KMS-11 (cell line): ENCODE results near the gene BARX2.

Source experiments
- H2AFZ ChIP-seq: fragments of 200-600 bp; sonication (generic); 2 replicates; pipeline ENCODE4 v1.6.1; 2016; ENCODE audit warnings: antibody characterized with exemption, mixed run types, low read depth
- H3K27ac ChIP-seq: fragments of 200-600 bp; sonication (generic); 2 replicates; pipeline ENCODE4 v1.6.1; 2016; ENCODE audit warnings: mild to moderate bottlenecking, mixed run types
- H3K27me3 ChIP-seq: fragments of 200-600 bp; sonication (generic); 2 replicates; pipeline ENCODE4 v1.6.1; 2017; ENCODE audit warnings: mild to moderate bottlenecking, low read depth, mixed run types, moderate library complexity; ENCODE audit not compliant: insufficient read depth
- H3K36me3 ChIP-seq: fragments of 200-600 bp; sonication (generic); 2 replicates; pipeline ENCODE4 v1.6.1; 2017; ENCODE audit warnings: mild to moderate bottlenecking, mixed run types; ENCODE audit not compliant: insufficient read depth
- H3K4me1 ChIP-seq: fragments of 200-600 bp; sonication (generic); 2 replicates; pipeline ENCODE4 v1.6.1; 2016; ENCODE audit warnings: mild to moderate bottlenecking, low read depth, mixed run types; ENCODE audit not compliant: poor library complexity, severe bottlenecking
- H3K4me2 ChIP-seq: fragments of 200-600 bp; sonication (generic); 2 replicates; pipeline ENCODE4 v1.7.0; 2016; ENCODE audit warnings: mild to moderate bottlenecking, mixed run types
- H3K4me3 ChIP-seq: fragments of 200-600 bp; sonication (generic); IDR thresholded peaks from 2 replicates; pipeline ENCODE4 v1.6.1; 2017; ENCODE audit warnings: low read depth, low read length, mixed read lengths; ENCODE audit not compliant: insufficient read depth
- H3K79me2 ChIP-seq: fragments of 200-600 bp; sonication (generic); 2 replicates; pipeline ENCODE4 v1.6.1; 2016; ENCODE audit warnings: low read depth, mixed run types; ENCODE audit not compliant: insufficient read depth
- H3K9ac ChIP-seq: fragments of 200-600 bp; sonication (generic); 2 replicates; pipeline ENCODE4 v1.6.1; 2016; ENCODE audit warnings: mild to moderate bottlenecking, mixed run types
- H4K20me1 ChIP-seq: fragments of 200-600 bp; sonication (generic); 2 replicates; pipeline ENCODE4 v1.6.1; 2016; ENCODE audit warnings: mild to moderate bottlenecking, mixed run types; ENCODE audit not compliant: insufficient read depth
- CTCF ChIP-seq: fragments of 200-600 bp; sonication (generic); conservative IDR thresholded peaks from 2 replicates; pipeline ENCODE4 v1.6.1; 2017; ENCODE audit warnings: low read depth, mild to moderate bottlenecking, antibody characterized with exemption, low read length, moderate library complexity, mixed read lengths

Gene BARX2

GRCh38 chr11:129458278-129458677 is 82.6 kb downstream of the BARX2 start:
- Histone ChIP-seq H2AFZ (no peak overlapping the region), H3K27me3 (no peaks in the 10 kb centered on the region), H3K4me1 (no peaks in the 10 kb centered on the region), H3K36me3 (no peaks in the 10 kb centered on the region), H3K79me2 (no peaks in the 10 kb centered on the region), H3K4me2 (no peak overlapping the region), H3K27ac (no peak overlapping the region), H3K9ac (no peak overlapping the region), H3K4me3 (no peak overlapping the region), H4K20me1 (no peaks in the 10 kb centered on the region)
- no peak for TF ChIP-seq CTCF

DNA sequence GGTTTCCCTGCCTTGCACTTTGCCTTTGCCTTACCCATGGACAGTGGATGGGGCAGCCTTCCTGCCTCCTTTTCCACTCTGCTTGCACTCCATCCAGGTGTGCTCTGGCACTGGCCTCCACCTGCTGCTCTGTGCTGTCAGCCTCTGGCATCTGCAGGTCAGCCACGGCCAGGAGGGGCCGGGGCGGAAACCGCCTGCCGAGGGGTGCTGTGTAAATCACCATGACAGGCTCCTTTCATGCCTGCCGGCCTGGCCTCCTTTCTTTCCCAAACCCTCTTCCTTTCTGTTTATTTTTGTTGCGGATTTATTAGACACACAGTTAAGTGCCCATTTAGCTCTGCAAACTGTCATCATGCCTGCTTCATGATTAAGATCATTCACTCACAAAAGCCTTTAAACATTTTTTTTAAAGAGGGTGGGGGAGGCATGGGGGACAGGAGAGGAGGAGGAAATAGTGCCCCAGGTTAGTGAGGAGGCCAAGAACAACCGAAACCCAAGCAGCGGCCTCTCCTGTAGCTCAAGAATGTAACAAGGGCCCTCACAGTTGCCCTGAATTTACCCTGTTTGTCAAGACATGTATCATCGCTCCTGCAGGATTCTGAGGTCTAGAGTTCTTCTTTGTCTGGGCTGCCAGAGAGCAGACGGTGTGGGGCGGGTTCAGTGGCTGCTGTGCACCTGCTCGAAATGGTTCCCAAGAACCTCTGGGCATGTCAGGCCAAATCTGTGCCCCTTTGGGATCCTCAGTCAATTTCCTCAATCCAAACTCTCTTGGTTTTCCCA is 83.3 kb downstream of the BARX2 start:
- Histone ChIP-seq H3K79me2 (no peaks in the 10 kb centered on the region), H3K4me3 (no peak overlapping the region), H3K9ac (no peak overlapping the region), H3K27ac (no peak overlapping the region), H3K4me2 (no peak overlapping the region), H4K20me1 (no peaks in the 10 kb centered on the region), H2AFZ (no peak overlapping the region), H3K27me3 (no peaks in the 10 kb centered on the region), H3K4me1 (no peaks in the 10 kb centered on the region), H3K36me3 (no peaks in the 10 kb centered on the region)
- no peak for TF ChIP-seq CTCF

GRCh38 chr11:129460714-129461113 is 85.1 kb downstream of the BARX2 start:
- no peaks in the 10 kb centered on the region for H3K79me2 ChIP-seq
- H3K36me3 ChIP-seq, result no peaks in the 10 kb centered on the region
- no peaks in the 10 kb centered on the region for H3K4me1 ChIP-seq
- H3K27me3 ChIP-seq, result no peaks in the 10 kb centered on the region
- no peaks in the 10 kb centered on the region for H4K20me1 ChIP-seq
- H3K9ac ChIP-seq, result no peak overlapping the region
- no peak overlapping the region for H3K27ac ChIP-seq
- no peak overlapping the region for H3K4me3 ChIP-seq
- no peak overlapping the region for H2AFZ ChIP-seq
- no peak overlapping the region for H3K4me2 ChIP-seq
- no peak for TF ChIP-seq CTCF

- H3K4me2 ChIP-seq, result no peak overlapping the region
- no peak overlapping the region for H2AFZ ChIP-seq
- H4K20me1 ChIP-seq, result no peaks in the 10 kb centered on the region
- H3K27ac ChIP-seq, result no peak overlapping the region
- H3K4me1 ChIP-seq, result no peaks in the 10 kb centered on the region
- H3K9ac ChIP-seq, result no peak overlapping the region
- H3K36me3 ChIP-seq, result no peaks in the 10 kb centered on the region
- TF ChIP-seq CTCF, result no peak
- H3K27me3 ChIP-seq, result no peaks in the 10 kb centered on the region
- H3K79me2 ChIP-seq, result no peaks in the 10 kb centered on the region
- no peak overlapping the region for H3K4me3 ChIP-seq
These were observed 108.4 kb downstream of the BARX2 start for GRCh38 chr11:129484068-129484467.
